ENCODE results near the gene SGSM2. TPM values are rescaled to one million over a fixed set of nuclear protein-coding genes. Genes with fewer than 3 reads are reported as not detected.

Gene SGSM2
- total RNA-seq, 2 experiments from 2014 or later = 65.9 to 67.8 TPM

DNA sequence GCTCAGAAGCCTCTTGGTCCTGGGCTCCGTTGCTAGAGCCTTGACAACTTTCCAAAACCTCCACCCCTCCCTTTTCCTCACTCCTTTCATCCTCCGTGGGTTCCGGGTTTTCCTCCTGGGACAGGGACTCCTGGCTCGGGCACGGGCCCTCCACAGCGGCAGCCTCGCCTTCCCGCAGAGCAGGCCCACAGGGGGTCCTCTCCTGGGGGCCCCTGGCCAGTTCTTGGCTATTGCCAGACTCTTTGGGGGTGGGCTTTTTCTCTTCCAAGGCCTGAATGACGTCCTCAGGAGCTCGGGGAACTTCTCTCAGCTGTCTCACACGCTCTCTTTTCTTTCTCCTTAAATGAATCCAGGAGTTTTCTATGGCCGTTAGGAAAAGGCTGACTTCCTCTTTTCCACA lies 82.9 kb downstream of the SGSM2 start:
- ATAC-seq = no peak
- ChIA-PET POLR2A (no interaction called here), CTCF (interaction anchor here (0.7 to 11.0 kb wide), 2 partner anchors 32 to 39 kb away, joined by 3 to 479 read pairs; no protein-coding TSS in a partner anchor)
- Mint-ChIP-seq H3K4me1 (ENCODE audit: low read depth) (peaks cover 4% of the 10 kb centered on the region), H3K27me3 (ENCODE audit: low read depth) (no peaks in the 10 kb centered on the region), H3K9me3 (ENCODE audit: insufficient read depth) (no peaks in the 10 kb centered on the region), H3K4me3 (no peak overlapping the region), H3K27ac (no peak overlapping the region), H3K36me3 (ENCODE audit: low read depth) (peaks cover 9% of the 10 kb centered on the region)
- DNase-seq = no peak

DNA sequence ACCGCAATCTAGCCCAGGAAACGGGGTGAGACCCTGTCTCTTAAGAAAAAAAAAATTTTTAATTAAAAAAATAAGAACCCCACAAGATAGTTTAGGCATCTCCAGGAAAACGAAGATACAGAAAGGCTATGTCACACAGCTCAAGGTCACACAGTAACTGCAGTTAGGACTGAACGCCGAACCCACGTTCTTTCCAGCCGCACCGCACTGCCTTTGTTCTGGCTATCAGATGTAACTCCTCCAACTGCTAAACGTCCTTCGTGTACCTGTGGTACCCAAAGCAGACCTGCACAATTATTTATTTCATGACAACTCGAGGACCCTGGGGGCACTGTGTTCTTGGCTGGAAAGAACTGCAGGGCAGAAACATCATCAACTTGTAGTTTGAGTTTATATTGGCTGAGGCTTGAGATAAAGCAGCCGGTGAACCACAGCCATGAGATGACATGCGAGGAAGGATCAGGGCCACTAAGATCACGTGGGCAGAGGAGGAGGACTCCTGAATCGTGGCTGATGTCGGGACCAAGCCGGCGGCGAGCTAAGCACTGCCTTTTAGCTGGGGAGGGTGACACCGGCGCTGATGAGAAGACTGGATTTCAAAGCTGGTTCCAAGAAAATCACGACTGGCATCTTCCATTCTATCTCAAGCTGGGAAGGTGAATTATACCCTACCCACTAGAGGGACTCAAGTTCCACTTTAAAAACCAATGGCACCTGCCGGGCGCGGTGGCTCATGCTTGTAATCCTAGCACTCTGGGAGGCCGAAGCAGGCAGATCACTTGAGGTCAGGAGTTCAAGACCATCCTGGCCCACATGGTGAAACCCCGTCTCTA lies 84.2 kb downstream of the SGSM2 start:
- Mint-ChIP-seq H3K27ac (no peak overlapping the region), H3K4me1 (ENCODE audit: low read depth) (peaks cover 2% of the 10 kb centered on the region), H3K27me3 (ENCODE audit: low read depth) (no peaks in the 10 kb centered on the region), H3K36me3 (ENCODE audit: low read depth) (peaks cover 9% of the 10 kb centered on the region), H3K4me3 (no peak overlapping the region), H3K9me3 (ENCODE audit: insufficient read depth) (no peaks in the 10 kb centered on the region)
- DNase-seq (no peak), ATAC-seq (no peak)
- POLR2A ChIA-PET = no interaction called here
- CTCF ChIA-PET = interaction anchor here (2.1 kb wide), 1 partner anchor 39 kb away, joined by 12 read pairs; no protein-coding TSS in a partner anchor

DNA sequence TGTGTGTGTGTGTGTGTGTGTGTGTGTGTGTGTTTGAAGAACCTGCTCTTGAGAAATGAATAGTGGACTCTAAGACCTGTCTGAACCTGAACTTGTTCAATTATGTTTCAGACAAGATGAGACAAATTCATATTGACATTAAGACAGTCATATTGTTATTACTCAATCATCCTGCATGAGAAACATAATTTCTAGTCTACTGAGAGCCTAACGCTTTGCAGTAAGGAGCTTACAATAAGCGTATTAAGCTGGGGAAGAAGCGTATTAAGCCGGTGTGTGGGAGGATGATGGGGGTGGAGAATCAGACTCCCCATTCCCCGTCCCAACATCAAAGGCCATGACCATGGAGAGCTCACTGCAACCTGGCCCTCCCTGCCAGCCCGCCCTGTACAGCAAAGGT lies 86.0 kb downstream of the SGSM2 start:
- no peak for DNase-seq
- no peak overlapping the region for H3K27ac Mint-ChIP-seq
- H3K4me1 Mint-ChIP-seq (ENCODE audit: low read depth) = no peaks in the 10 kb centered on the region
- POLR2A ChIA-PET = no interaction called here
- H3K9me3 Mint-ChIP-seq (ENCODE audit: insufficient read depth) = no peaks in the 10 kb centered on the region
- CTCF ChIA-PET = interaction anchor here (1.4 to 2.1 kb wide), 2 partner anchors 41 kb away, joined by 3 to 12 read pairs; no protein-coding TSS in a partner anchor
- ATAC-seq = no peak
- no peak overlapping the region for H3K4me3 Mint-ChIP-seq
- peaks cover 9% of the 10 kb centered on the region for H3K36me3 Mint-ChIP-seq (ENCODE audit: low read depth)
- H3K27me3 Mint-ChIP-seq (ENCODE audit: low read depth) = no peaks in the 10 kb centered on the region

DNA sequence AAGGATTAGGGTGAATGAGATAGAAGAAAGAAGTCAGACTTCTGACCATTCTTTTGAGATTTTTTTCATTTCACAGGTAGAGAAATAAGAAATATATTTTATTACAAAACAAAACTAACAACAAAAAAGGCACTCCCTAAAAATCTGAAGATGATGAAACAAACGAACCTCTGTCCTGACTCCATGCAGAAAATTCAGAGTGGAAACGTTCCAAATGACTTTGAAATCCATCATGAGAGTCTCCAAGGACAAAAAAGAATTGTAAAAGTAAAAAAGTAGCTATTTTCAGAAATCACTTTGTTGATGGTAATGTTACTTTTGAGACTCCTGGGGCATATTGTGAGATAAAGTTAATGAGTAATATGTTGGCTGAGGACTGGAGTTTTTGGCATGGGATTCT lies 89.9 kb downstream of the SGSM2 start:
- ATAC-seq (no peak), DNase-seq (no peak)
- Mint-ChIP-seq H3K9me3 (ENCODE audit: insufficient read depth) (no peaks in the 10 kb centered on the region), H3K27me3 (ENCODE audit: low read depth) (no peaks in the 10 kb centered on the region), H3K4me1 (ENCODE audit: low read depth) (no peaks in the 10 kb centered on the region), H3K36me3 (ENCODE audit: low read depth) (no peaks in the 10 kb centered on the region), H3K27ac (no peak overlapping the region), H3K4me3 (no peak overlapping the region)
- ChIA-PET CTCF (interaction anchor here (1.4 to 4.2 kb wide), 3 partner anchors 11 to 45 kb away, joined by 3 to 31 read pairs (median 5); no protein-coding TSS in a partner anchor), POLR2A (no interaction called here)

DNA sequence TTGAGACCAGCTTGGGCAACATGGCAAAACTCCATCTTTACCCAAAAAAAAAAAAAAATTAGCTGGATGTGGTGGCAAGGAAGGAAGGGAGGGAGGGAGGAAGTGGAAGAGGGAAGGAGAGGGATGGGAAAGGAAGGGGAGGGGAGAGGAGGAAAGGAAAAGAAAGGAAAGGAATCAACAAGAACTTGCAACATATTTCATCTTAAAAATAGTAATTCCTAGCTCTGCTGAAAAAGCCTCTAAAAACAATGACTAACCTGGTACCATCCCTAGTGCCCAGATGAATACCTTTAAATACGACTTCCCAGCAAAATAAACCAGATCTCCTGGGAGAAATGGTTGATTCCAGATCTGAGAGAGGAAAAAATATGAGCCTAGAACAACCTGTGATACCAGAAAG lies 90.6 kb downstream of the SGSM2 start:
- no peak for DNase-seq
- H3K4me3 Mint-ChIP-seq = no peak overlapping the region
- no peak for ATAC-seq
- H3K27ac Mint-ChIP-seq = no peak overlapping the region
- no peaks in the 10 kb centered on the region for H3K9me3 Mint-ChIP-seq (ENCODE audit: insufficient read depth)
- CTCF ChIA-PET = interaction anchor here (1.4 to 4.2 kb wide), 3 partner anchors 12 to 45 kb away, joined by 3 to 31 read pairs (median 5); no protein-coding TSS in a partner anchor
- peaks cover 4% of the 10 kb centered on the region for H3K36me3 Mint-ChIP-seq (ENCODE audit: low read depth)
- POLR2A ChIA-PET = no interaction called here
- no peaks in the 10 kb centered on the region for H3K4me1 Mint-ChIP-seq (ENCODE audit: low read depth)
- no peaks in the 10 kb centered on the region for H3K27me3 Mint-ChIP-seq (ENCODE audit: low read depth)

Other genes starting within 250 kb of the SGSM2 start
- 10 to 100 TPM; 49.8 to 55.9 TPM for gene SMG6, start 33.7 kb upstream of the SGSM2 start, total RNA-seq
- 10 to 100 TPM; 18.7 to 23.1 TPM for gene SRR, start 33.6 kb upstream of the SGSM2 start, total RNA-seq
- 10 to 100 TPM; 36.0 to 36.6 TPM for gene TSR1, start 1.0 kb upstream of the SGSM2 start, total RNA-seq
- gene MNT, start 63.6 kb downstream of the SGSM2 start, total RNA-seq = 10 to 100 TPM; 24.1 to 24.2 TPM
- gene METTL16, start 174.4 kb downstream of the SGSM2 start, total RNA-seq = 10 to 100 TPM; 25.7 to 27.0 TPM

Measured in activated CD8-positive, alpha-beta T cell treated with anti-CD3 and anti-CD28 coated beads, Interleukin-2, amount 10 ng/mL, durations not matched to agents 7 days and 5 days (primary cell).